IPS-18c (cell line): Measurements from ENCODE around the gene RPA1.

ENCODE experiments used
- H3K4me3 ChIP-seq: 2 replicates; pipeline ENCODE4 v1.7.0; 2013; ENCODE audit warnings: low read depth, mild to moderate bottlenecking, low read length, moderate library complexity; ENCODE audit not compliant: insufficient read depth
- H3K9me3 ChIP-seq: one replicate; pipeline ENCODE4 v1.6.1; 2013; ENCODE audit warnings: mild to moderate bottlenecking, low read length, moderate library complexity; ENCODE audit not compliant: control insufficient read depth, insufficient read depth

The RPA1 gene

DNA sequence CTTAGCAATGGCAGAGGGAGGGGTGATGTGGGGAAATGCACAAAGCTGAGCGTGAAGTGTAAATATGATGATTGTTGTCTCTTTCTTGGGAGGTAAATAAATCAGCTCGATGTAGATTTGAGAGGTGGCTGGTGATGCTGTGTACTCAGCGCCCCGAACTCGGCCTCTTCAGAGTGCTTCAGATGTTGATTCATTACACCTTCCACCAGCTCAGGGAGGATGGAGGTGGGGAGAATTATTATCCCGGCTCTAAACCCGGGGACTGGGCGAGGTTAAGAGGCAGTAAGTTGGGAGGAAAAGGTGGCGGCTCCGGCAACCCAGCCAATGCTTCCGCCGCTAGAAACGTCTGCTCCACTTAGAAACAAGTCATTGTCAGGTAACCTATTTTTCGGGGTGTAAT is 86.5 kb downstream of the RPA1 start:
- Histone ChIP-seq H3K9me3 (no peaks in the 10 kb centered on the region), H3K4me3 (no peak overlapping the region)

GRCh38 chr17:1916963-1917715 is 87.3 kb downstream of the RPA1 start:
- H3K9me3 ChIP-seq = no peaks in the 10 kb centered on the region
- no peak overlapping the region for H3K4me3 ChIP-seq

DNA sequence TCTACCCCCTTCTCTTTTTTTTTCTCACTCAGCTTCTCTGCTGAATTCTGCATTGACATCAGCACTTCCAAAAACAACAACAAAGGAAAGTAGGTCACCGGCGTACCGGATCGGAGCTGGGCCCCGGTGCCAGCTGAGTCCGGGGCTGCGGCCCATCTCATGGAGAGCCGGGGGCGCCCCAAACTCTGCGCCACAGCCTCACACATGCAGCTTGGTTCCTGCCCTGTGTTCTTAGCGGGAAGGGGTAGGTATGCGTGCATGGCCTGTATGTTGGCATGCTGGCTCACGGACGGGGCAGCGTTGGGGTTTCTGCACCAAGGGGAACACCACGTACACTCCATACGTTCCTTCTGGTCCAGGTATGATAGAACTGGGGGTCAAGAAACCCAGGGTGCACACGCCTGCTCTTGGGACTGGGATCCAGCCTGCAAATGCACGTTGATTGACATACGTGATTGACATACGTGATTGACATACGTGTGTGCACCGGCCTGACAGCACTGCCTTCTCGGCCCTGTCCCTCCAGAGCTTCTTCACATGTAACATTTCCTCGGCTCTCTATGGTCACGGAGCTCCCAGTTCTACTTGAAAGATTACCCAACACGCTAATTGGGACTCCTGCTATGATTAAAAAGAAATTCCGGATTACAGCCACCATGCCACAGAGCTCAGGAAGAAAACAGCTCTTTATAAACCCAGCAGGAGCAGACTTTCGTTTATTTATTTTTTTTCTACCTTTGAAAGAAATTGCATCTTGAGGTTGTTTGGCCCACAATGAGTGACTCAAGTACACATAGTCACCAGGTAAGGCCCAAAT is 88.7 kb downstream of the RPA1 start:
- no peaks in the 10 kb centered on the region for H3K9me3 ChIP-seq
- H3K4me3 ChIP-seq = no peak overlapping the region

- Histone ChIP-seq H3K9me3 (no peaks in the 10 kb centered on the region), H3K4me3 (no peak overlapping the region)
Observed at GRCh38 chr17:1919201-1919600, 89.4 kb downstream of the RPA1 start.

GRCh38 chr17:1920948-1921351 is 91.1 kb downstream of the RPA1 start:
- Histone ChIP-seq H3K4me3 (no peak overlapping the region), H3K9me3 (no peaks in the 10 kb centered on the region)

- peaks cover 2% of the 10 kb centered on the region for H3K9me3 ChIP-seq
- H3K4me3 ChIP-seq = no peak overlapping the region
Observed at GRCh38 chr17:1928976-1929375, 99.2 kb downstream of the RPA1 start.

- Histone ChIP-seq H3K4me3 (no peak overlapping the region), H3K9me3 (peaks cover 2% of the 10 kb centered on the region)
Observed at GRCh38 chr17:1930337-1930645, 100.5 kb downstream of the RPA1 start.

DNA sequence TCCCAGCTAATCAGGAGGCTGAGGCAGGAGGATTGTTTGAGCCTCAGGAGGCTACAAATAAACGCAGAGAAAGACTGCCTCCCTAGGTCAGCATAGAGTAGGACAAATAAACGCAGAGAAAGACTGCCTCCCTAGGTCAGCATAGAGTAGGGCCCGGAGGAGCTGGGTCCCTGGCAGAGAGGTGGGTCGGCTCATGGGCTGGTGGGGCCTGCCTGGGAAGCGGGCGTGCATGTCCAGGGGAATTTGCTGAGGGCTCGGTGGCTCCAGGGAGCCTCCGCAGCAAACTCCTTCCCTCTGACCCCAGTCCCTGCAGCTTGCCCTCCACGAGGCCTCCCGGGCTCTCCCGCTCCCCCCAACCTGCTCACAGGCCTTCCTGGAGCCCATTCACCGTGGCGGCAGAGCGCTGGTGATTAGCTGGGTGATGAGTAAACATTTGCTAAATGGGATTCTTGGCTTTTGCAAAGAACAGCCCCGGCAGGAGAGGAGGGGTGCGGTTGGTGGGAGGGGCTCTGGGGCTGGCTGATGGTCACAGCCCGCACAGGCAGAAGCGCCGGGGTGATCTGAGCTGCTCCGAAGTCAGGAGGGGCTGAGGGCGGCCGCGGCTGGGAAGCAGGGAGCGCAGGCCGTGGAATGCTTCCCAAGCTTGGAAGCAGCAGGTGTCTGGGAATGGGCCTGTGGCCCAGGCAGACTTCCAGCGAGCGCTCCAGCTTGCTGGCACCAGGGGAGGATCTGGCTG is 102.2 kb downstream of the RPA1 start:
- peaks cover 2% of the 10 kb centered on the region for H3K9me3 ChIP-seq
- no peak overlapping the region for H3K4me3 ChIP-seq

DNA sequence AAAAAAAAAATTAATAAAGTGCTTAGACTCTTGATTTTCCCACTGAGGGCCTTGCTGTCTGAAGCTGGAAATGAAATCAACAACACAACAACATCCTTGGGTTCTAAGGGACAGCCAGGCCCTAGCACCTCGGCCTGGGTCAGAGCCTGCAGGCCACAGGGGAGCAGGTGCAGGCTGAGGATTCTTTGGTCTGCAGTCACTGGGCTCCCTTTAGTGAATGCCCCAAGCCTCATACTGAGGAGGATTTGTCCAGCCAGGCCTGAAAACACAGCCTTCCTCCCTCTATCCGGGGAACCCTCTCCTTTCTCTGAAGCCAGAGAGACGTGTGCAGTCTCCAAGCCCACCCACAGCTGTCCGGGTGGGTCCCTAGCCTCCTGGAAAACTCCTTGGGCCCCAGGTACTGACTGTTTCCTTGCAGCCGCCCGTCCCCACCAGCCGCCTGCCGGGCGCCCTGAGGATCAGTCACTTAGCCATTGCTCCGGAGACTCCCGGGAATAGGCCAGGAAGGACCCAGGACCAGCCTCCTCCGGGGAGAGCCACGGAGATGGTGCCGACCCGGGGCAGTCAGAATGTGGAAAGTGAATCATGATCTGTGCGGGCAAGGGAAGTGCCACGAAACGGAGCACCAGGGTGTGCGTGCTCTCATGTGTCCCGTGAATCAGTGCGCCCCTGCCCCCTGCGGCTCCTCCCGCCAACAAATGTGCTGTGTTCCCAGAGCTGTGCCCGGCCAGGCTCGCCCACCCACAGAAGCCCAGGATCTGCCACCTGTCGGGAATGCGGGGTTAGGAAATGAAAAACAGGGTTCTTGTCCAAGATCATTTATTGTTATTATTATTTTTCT is 104.3 kb downstream of the RPA1 start:
- Histone ChIP-seq H3K9me3 (no peaks in the 10 kb centered on the region), H3K4me3 (no peak overlapping the region)

- no peak overlapping the region for H3K4me3 ChIP-seq
- no peaks in the 10 kb centered on the region for H3K9me3 ChIP-seq
Observed at GRCh38 chr17:1934901-1935300, 105.1 kb downstream of the RPA1 start.

GRCh38 chr17:1936766-1937165 is 107.0 kb downstream of the RPA1 start:
- H3K9me3 ChIP-seq = no peaks in the 10 kb centered on the region
- H3K4me3 ChIP-seq = no peak overlapping the region

- H3K4me3 ChIP-seq = no peak overlapping the region
- H3K9me3 ChIP-seq = no peaks in the 10 kb centered on the region
Observed at GRCh38 chr17:1937461-1937860, 107.7 kb downstream of the RPA1 start.

DNA sequence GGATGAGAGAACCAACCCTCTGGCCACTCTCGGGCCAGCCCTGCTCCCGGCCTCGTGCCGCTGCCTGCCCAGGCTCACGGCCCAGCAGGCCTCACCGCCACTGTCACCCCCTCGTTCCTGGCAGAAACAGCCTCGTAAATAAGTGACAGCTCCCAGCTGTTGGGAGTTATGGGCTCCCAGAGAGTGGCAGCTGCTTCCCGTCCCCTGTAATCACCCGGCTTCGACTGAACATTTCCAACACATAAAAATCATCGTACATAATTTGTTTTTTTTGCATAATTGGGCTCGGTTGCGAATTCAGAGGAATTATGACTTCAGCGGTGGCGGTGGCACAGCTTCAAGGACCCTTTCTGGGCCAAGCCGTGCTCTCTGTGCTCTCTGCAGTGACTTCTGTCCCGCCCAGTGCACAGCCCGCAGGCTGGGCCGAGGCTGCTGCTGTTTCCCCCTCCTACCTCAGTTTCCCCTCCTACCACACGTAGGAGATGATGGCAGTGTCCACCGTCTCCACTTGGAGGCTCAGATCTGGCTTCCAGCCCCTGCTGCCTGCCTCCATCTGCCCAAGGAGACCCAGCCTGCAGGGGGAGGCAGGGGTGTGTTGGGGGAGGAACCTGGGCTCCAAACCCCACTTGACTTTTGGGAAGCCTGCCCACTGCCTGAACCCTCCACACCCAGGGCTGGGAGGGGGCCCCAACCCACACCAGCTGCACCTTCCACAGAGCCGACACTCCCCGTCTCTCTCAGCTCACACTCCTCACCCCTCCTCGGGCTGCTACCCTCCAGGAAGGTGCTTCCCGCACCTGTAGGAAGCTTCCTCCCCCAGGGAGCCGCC is 110.4 kb downstream of the RPA1 start:
- H3K9me3 ChIP-seq = no peaks in the 10 kb centered on the region

DNA sequence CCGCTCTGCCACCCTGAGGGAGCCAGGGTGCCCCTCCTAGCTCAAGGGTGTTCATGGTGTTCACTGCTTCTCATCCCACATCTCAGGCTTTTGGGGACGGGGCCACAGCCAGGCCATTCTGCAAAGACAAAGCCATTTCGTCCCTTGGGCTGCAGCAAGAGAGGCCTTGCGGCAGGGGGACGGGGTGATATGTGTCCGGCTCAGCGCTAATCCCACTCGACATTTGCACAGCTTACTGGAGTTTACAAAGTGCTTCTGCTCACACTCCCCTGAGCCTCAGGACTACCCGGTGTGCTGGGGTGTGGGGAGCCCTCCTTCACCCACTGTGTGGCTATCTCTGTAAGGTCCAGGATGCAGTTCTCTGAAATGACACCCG is 111.0 kb downstream of the RPA1 start:
- Histone ChIP-seq H3K4me3 (no peak overlapping the region), H3K9me3 (no peaks in the 10 kb centered on the region)

More for the DNA sequence above, 110.4 kb downstream of the RPA1 start:
- no peak overlapping the region for H3K4me3 ChIP-seq

DNA sequence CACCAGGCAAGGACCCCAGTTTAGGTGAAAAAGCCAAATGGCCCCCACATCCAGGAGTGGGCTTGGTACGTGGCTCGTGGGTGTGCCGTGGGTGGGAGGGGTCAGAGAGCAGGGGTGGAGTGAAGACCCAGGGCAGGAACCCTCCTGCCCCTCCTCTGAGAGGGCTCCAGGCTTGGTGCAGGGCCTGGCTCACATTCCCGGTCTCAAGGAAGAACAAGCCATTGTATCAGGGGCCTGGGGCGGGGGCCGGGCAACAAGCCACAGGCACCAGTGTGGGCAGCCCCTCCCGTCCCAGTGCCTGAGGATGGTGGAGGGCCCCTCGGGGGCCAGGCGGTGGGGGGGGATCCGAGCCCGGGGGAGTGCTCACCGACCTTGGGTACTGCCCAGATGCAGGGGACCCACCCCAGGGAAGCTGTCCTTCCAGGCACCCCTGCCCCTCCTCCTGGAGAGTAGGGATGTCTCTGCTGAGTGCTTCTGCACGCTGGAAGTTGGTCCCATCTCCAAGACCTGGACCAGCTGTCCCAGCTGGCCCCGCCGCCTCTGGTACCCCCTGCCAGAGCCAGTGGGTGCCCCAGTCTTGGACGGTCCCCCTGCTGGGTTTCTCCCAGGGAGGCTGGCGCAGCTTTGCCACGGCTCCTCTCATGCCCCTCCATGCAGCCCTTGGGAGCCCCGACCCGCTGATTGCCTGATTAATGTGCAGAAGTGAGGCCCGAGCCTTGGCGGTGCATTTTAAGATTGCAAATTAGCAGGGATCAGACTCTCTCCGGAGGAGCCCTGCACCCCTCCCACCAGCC is 111.7 kb downstream of the RPA1 start:
- Histone ChIP-seq H3K9me3 (no peaks in the 10 kb centered on the region), H3K4me3 (no peak overlapping the region)

DNA sequence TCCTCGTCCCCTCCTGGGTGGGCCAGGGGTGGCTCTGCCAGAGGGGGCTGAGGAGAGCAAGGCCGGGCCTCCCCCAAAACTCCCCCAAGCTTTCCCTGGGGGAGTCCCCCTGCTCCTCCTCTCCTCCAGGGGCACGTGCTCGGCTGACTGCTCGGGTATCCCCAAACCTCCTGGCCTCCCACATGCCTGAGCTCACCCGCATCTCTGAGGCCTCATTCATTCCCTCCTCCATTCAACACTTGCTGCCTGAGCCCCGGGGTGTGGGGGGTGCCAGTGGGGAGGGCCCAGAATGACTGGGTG is 112.2 kb downstream of the RPA1 start:
- H3K4me3 ChIP-seq = no peak overlapping the region
- H3K9me3 ChIP-seq = no peaks in the 10 kb centered on the region
